ENCODE data around the gene PIGK.
A peak's percentile ranks its signal among the peaks of the same experiment; 100 is the strongest.

The PIGK gene

DNA sequence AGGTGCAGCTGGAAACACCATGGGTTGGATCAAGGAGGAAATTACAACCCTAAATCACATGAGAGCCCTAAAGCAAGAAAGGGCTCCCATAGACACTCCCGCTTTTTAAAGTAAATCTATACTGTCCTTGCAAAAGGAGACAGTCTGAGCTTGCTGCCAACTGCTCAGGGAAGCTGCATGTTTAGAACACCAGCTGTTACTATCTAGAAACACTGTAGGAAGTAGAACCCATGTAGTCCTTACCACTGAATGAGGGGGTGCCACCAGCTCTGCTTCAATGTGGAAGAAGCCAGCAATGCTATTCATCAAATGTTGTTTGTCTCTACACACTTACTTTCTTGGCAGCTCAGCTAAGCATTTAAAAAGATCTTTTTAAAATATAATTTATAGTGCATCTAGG is 79.8 kb downstream of the PIGK start:
- H3K4me1 ChIP-seq (ENCODE audit: control insufficient read depth, insufficient read depth, low read depth, low read length): no peaks in the 10 kb centered on the region
- no peak overlapping the region for H3K9ac ChIP-seq (ENCODE audit: low read length)
- H3K4me2 ChIP-seq (ENCODE audit: low read length, poor library complexity, severe bottlenecking): no peak overlapping the region
- H3K36me3 ChIP-seq (ENCODE audit: control insufficient read depth in 1 of 2, insufficient read depth in 2 of 2, low read depth in 1 of 2, low read length in 2 of 2): no peaks in the 10 kb centered on the region
- no peak overlapping the region for H2AK5ac ChIP-seq (ENCODE audit: low read length, severe bottlenecking)
- H3K9me3 ChIP-seq (ENCODE audit: control insufficient read depth, low read length): no peaks in the 10 kb centered on the region
- H3K18ac ChIP-seq (ENCODE audit: low read depth in 1 of 2, low read length in 2 of 2): no peak overlapping the region
- no peaks in the 10 kb centered on the region for H3K27me3 ChIP-seq (ENCODE audit: control insufficient read depth in 1 of 2, insufficient read depth in 1 of 2, low read length in 2 of 2)
- no peak overlapping the region for H2AFZ ChIP-seq (ENCODE audit: low read depth, low read length)
- H2BK12ac ChIP-seq (ENCODE audit: low read length in 2 of 2): no peak overlapping the region
- no peak overlapping the region for H3K27ac ChIP-seq (ENCODE audit: low read length, poor library complexity, severe bottlenecking)
- H3K4ac ChIP-seq (ENCODE audit: low read depth in 1 of 2, low read length in 2 of 2): no peak overlapping the region
- WGBS: 90% methylated on average over 1 of the region's 1 CpG
- H2BK15ac ChIP-seq (ENCODE audit: low read depth, poor library complexity, severe bottlenecking): no peak overlapping the region
- no peak overlapping the region for H2BK5ac ChIP-seq (ENCODE audit: low read depth, low read length, poor library complexity, severe bottlenecking)
- no peak for DNase-seq
- no peaks in the 10 kb centered on the region for H3K79me1 ChIP-seq (replicated peaks; ENCODE audit: low read length, poor library complexity, severe bottlenecking)
- no peak overlapping the region for H3K14ac ChIP-seq (ENCODE audit: low read length in 2 of 2)
- no peak overlapping the region for H3K23ac ChIP-seq (ENCODE audit: low read length in 2 of 2)
- H4K8ac ChIP-seq (ENCODE audit: low read length): no peak overlapping the region
- no peak overlapping the region for H3K4me3 ChIP-seq (ENCODE audit: insufficient read depth in 1 of 2, low read depth in 1 of 2, low read length in 2 of 2)
- H2BK120ac ChIP-seq (ENCODE audit: low read depth, low read length): no peak overlapping the region
- H4K91ac ChIP-seq (ENCODE audit: low read length): no peak overlapping the region

DNA sequence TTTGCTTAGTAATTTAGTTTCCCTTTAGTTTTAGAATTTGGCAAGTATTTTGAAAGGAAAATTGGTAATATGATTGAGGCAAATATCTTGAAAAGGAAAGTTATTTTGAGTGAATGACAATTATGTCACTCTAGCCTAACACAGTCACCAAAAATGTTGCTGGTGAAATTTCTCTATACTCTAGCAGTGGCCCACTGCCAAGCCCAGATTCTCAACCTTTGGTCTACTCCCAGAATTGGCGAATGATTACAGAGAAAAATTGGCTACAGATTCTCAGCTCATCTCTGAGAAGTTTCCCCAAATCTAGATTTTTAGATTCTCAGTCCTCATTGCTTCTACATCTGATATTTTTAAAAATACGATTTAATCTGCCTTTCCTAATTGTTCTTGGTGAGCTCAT is 84.9 kb downstream of the PIGK start:
- Histone ChIP-seq H2BK120ac (ENCODE audit: low read depth, low read length) (no peak overlapping the region), H3K27ac (ENCODE audit: low read length, poor library complexity, severe bottlenecking) (no peak overlapping the region), H2BK5ac (ENCODE audit: low read depth, low read length, poor library complexity, severe bottlenecking) (no peak overlapping the region), H2AFZ (ENCODE audit: low read depth, low read length) (no peak overlapping the region), H3K4me1 (ENCODE audit: control insufficient read depth, insufficient read depth, low read depth, low read length) (no peaks in the 10 kb centered on the region), H3K14ac (ENCODE audit: low read length in 2 of 2) (no peak overlapping the region), H3K9me3 (ENCODE audit: control insufficient read depth, low read length) (no peaks in the 10 kb centered on the region), H3K4ac (ENCODE audit: low read depth in 1 of 2, low read length in 2 of 2) (no peak overlapping the region), H3K27me3 (ENCODE audit: control insufficient read depth in 1 of 2, insufficient read depth in 1 of 2, low read length in 2 of 2) (no peaks in the 10 kb centered on the region), H3K4me2 (ENCODE audit: low read length, poor library complexity, severe bottlenecking) (no peak overlapping the region), H2BK15ac (ENCODE audit: low read depth, poor library complexity, severe bottlenecking) (no peak overlapping the region), H2AK5ac (ENCODE audit: low read length, severe bottlenecking) (no peak overlapping the region), H3K9ac (ENCODE audit: low read length) (no peak overlapping the region), H3K18ac (ENCODE audit: low read depth in 1 of 2, low read length in 2 of 2) (no peak overlapping the region), H3K23ac (ENCODE audit: low read length in 2 of 2) (no peak overlapping the region), H3K4me3 (ENCODE audit: insufficient read depth in 1 of 2, low read depth in 1 of 2, low read length in 2 of 2) (no peak overlapping the region), H3K36me3 (ENCODE audit: control insufficient read depth in 1 of 2, insufficient read depth in 2 of 2, low read depth in 1 of 2, low read length in 2 of 2) (no peaks in the 10 kb centered on the region), H2BK12ac (ENCODE audit: low read length in 2 of 2) (no peak overlapping the region), H4K91ac (ENCODE audit: low read length) (no peak overlapping the region), H3K79me1 (replicated peaks; ENCODE audit: low read length, poor library complexity, severe bottlenecking) (no peaks in the 10 kb centered on the region), H4K8ac (ENCODE audit: low read length) (no peak overlapping the region)
- no peak for DNase-seq
- WGBS: 100% methylated on average over 2 of the region's 2 CpGs

DNA sequence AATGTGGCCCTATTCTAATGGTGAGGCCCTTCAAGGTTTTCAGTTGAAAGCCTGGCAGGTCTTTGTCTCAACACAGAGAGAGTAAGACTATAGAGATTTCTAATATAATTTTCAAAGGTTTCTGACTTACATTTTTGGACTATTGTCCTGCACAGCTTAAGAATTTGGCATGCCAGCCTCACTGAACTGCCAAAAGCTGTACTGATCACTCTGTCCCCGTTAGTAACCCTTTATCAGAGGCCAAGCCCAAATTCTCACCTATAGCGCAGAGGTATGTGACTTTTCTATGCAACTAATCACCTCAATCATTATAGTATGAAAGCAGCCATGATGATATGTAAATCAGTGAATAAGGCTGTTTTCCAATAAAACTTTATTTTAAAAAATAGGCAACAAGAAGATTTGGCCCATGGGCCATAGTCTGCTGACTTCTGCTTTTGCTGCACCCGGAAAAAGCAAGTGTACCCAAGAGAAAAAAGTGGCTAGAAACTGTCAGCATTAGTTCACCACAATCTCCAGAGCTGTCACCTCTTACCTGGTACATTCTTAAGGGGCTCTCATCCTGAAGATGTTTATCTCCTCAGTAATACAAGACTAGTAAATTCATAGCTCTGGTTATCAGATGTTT is 85.4 kb downstream of the PIGK start:
- Histone ChIP-seq H3K27me3 (ENCODE audit: control insufficient read depth in 1 of 2, insufficient read depth in 1 of 2, low read length in 2 of 2) (no peaks in the 10 kb centered on the region), H4K8ac (ENCODE audit: low read length) (no peak overlapping the region), H2BK12ac (ENCODE audit: low read length in 2 of 2) (no peak overlapping the region), H2BK5ac (ENCODE audit: low read depth, low read length, poor library complexity, severe bottlenecking) (no peak overlapping the region), H3K4me3 (ENCODE audit: insufficient read depth in 1 of 2, low read depth in 1 of 2, low read length in 2 of 2) (no peak overlapping the region), H3K79me1 (replicated peaks; ENCODE audit: low read length, poor library complexity, severe bottlenecking) (no peaks in the 10 kb centered on the region), H3K23ac (ENCODE audit: low read length in 2 of 2) (no peak overlapping the region), H2BK15ac (ENCODE audit: low read depth, poor library complexity, severe bottlenecking) (no peak overlapping the region), H3K27ac (ENCODE audit: low read length, poor library complexity, severe bottlenecking) (no peak overlapping the region), H3K4ac (ENCODE audit: low read depth in 1 of 2, low read length in 2 of 2) (no peak overlapping the region), H3K14ac (ENCODE audit: low read length in 2 of 2) (no peak overlapping the region), H3K4me2 (ENCODE audit: low read length, poor library complexity, severe bottlenecking) (no peak overlapping the region), H3K4me1 (ENCODE audit: control insufficient read depth, insufficient read depth, low read depth, low read length) (no peaks in the 10 kb centered on the region), H2BK120ac (ENCODE audit: low read depth, low read length) (no peak overlapping the region), H3K9me3 (ENCODE audit: control insufficient read depth, low read length) (no peaks in the 10 kb centered on the region), H3K36me3 (ENCODE audit: control insufficient read depth in 1 of 2, insufficient read depth in 2 of 2, low read depth in 1 of 2, low read length in 2 of 2) (no peaks in the 10 kb centered on the region), H3K18ac (ENCODE audit: low read depth in 1 of 2, low read length in 2 of 2) (no peak overlapping the region), H2AK5ac (ENCODE audit: low read length, severe bottlenecking) (no peak overlapping the region), H2AFZ (ENCODE audit: low read depth, low read length) (no peak overlapping the region), H3K9ac (ENCODE audit: low read length) (no peak overlapping the region), H4K91ac (ENCODE audit: low read length) (no peak overlapping the region)
- DNase-seq: no peak
- WGBS: 100% methylated on average over 2 of the region's 3 CpGs

DNA sequence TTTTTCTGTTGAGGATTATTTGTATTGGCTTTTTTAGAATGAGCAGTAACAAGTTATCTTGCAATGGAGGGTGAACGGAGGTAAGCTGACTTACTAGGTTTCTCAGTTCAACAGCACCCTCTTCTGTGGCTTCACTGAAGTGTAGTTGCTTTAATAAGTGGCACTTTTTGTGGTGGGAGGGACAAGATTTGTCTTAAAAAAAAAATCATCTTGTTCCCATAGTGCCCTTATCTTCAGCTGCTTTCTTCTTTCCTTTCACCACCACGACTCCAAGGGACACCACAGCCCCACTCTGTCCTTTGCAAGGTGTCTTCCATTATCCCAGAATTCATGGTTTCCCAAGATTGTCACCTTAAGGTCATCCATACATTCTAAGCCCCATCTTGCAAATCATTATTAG is 92.9 kb downstream of the PIGK start:
- no peak overlapping the region for H4K91ac ChIP-seq (ENCODE audit: low read length)
- no peak overlapping the region for H3K14ac ChIP-seq (ENCODE audit: low read length in 2 of 2)
- no peak overlapping the region for H2AK5ac ChIP-seq (ENCODE audit: low read length, severe bottlenecking)
- H3K36me3 ChIP-seq (ENCODE audit: control insufficient read depth in 1 of 2, insufficient read depth in 2 of 2, low read depth in 1 of 2, low read length in 2 of 2): no peaks in the 10 kb centered on the region
- no peak overlapping the region for H2BK15ac ChIP-seq (ENCODE audit: low read depth, poor library complexity, severe bottlenecking)
- H2BK5ac ChIP-seq (ENCODE audit: low read depth, low read length, poor library complexity, severe bottlenecking): no peak overlapping the region
- H3K18ac ChIP-seq (ENCODE audit: low read depth in 1 of 2, low read length in 2 of 2): no peak overlapping the region
- no peak overlapping the region for H2BK12ac ChIP-seq (ENCODE audit: low read length in 2 of 2)
- no peak overlapping the region for H3K9ac ChIP-seq (ENCODE audit: low read length)
- no peaks in the 10 kb centered on the region for H3K79me1 ChIP-seq (replicated peaks; ENCODE audit: low read length, poor library complexity, severe bottlenecking)
- H2BK120ac ChIP-seq (ENCODE audit: low read depth, low read length): no peak overlapping the region
- no peak overlapping the region for H2AFZ ChIP-seq (ENCODE audit: low read depth, low read length)
- no peak overlapping the region for H3K27ac ChIP-seq (ENCODE audit: low read length, poor library complexity, severe bottlenecking)
- H3K4me2 ChIP-seq (ENCODE audit: low read length, poor library complexity, severe bottlenecking): no peak overlapping the region
- no peaks in the 10 kb centered on the region for H3K27me3 ChIP-seq (ENCODE audit: control insufficient read depth in 1 of 2, insufficient read depth in 1 of 2, low read length in 2 of 2)
- H3K4ac ChIP-seq (ENCODE audit: low read depth in 1 of 2, low read length in 2 of 2): no peak overlapping the region
- no peak overlapping the region for H3K4me3 ChIP-seq (ENCODE audit: insufficient read depth in 1 of 2, low read depth in 1 of 2, low read length in 2 of 2)
- DNase-seq: peak; percentile 70
- no peak overlapping the region for H3K23ac ChIP-seq (ENCODE audit: low read length in 2 of 2)
- no peak overlapping the region for H4K8ac ChIP-seq (ENCODE audit: low read length)
- no peaks in the 10 kb centered on the region for H3K9me3 ChIP-seq (ENCODE audit: control insufficient read depth, low read length)
- 12% methylated on average over 2 of the region's 2 CpGs for WGBS
- H3K4me1 ChIP-seq (ENCODE audit: control insufficient read depth, insufficient read depth, low read depth, low read length): no peaks in the 10 kb centered on the region
